ENCODE measurements around the gene ANKRD45.
"Not testable (repeated sequence)": the region's sequence is repeated elsewhere in the genome, so short reads cannot be mapped to it uniquely, and the experiment has no call there.

The ANKRD45 gene

DNA sequence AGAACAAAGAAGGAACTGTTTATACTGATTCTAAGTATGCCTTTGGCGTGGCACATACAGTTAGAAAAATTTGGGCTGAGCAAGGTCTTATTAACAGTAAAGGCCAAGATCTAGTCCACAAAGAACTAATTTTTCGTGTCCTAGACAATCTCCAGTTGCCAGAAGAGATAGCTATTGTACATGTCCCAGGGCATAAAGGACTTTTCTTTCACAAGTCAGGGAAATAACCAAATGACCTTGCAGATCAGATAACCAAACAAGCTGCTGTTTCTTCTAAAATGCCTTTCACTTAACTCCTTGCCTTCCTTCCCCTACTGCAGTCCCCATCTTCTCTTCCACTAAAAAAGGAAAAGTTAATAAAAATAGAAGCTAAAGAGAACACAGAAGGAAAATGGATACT is 30.5 kb downstream of the ANKRD45 start:
- no peak for DNase-seq

DNA sequence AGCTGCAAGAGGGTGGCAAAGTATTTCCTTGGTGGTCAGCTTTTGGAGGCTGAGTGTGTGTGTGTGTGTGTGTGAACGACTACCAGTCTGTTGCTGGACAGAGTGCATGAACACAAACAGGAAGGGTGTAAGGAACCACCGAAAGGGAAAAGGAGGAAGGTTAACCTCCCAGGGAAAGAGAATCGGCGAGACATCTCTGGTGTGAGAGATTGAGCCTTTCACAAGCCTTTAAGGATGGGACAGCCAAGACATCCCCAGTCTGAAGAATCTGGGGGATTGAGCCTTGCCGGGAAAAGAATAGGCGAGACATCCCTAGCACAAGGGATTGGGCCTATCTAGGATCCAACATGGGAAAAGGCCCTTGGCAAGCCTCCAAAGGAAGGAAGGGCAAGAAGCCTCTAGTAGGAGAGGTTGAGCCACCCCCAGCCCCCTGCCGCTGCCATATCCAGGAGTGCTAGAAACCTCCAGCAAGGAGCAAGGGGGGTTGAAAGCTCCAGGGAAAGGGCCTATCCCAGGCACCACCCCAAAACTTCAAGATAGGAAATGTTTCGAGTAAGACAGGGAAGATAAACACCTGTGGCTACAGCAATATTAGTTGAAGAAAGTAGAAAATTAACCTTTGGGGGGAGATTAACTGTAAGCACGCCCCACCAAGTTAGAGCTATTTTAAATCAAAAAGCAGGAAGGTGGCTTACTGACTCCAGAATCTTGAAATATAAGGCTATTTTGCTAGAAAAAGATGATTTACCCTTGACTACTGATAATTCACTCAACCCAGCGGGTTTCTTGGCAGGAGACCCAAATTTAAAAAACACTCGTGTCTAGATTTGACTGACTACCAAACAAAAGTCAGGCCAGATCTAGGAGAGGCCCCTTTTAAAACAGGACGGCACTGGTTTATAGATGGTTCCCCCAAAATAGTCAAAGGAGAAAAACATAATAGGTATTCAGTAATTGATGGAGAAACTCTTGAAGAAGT is 31.3 kb downstream of the ANKRD45 start:
- no peak for DNase-seq

DNA sequence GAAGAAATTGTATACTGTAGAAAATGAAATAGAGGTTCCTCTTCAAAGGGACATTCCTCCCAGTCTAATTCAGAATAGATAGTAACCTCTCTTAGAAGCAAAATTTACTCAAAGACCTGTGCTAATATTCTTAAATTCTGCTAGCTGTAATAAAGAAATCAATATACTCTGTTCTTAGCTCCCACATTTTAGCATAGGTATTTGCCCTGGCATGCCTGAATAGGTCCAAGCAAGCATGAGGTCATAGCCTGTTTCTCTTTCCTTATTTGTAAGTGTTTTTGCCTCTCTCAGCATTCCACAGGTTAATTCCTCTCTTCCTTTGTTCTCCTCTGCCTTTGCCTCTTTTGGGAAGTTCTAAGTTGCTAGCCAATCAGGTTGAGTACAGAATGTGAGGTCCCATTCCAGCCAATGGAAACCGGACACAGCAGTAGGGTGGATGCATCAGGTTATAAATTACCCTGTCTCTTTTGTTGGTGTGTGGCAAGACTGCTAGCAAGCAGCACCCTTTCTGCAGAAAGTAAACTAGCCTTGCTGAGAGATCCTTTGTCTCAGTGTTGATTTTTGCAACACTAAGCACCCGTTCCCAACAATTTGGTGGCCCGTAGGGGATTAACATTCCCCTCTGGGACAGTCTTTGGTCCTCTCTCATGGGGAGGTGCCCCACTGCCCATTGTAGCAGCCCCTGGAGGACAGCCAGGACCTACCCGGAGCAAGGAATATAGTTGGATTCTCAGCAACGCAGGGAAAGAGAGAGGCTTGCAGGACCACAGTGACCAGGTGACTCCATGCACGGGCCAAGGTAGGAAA is 32.2 kb downstream of the ANKRD45 start:
- DNase-seq = not testable (repeated sequence)

DNA sequence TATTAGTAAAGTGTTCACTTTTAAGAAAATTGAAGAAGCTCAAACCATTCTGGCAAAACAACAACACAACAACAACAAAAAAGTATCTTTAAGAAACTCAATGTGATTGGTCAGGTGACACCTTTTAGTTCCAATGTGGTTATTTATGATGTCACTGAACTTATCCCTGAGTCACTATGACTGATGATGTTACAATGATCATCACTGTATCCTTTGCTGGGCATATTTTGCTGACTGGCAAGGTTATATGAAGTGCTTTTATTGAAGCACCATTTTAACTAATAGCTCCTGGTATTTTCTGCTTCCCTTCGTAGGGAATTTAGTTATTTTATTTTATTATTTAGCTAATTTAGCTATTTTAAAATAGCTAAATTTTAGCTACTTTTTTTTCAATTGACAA is 34.5 kb downstream of the ANKRD45 start, which contains the start of gene TEX50:
TEX50 (plus strand) TSS at position 223 of the 400 bp plus-strand sequence. CDS start 184 bp downstream, outside the sequence.
- no peak for DNase-seq

DNA sequence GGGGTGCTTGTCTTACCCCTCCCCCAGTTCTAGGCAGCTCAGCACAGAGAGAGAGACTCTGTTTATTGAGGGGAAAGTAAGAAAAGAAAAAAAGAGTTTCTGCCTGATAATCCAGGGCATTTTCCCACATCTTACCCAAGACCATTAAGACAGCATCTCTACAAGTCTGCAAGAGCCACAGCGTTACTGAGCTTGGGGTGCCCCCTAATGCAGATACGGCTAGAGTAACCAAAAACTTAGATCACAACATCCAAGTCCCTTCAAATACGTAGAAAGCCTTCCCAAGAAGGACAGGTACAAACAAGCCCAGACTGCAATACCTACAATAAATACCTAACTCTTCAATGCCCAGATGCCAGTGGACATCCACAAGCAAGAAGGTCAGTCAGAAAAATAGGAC is 40.8 kb downstream of the ANKRD45 start:
- no peak for DNase-seq

DNA sequence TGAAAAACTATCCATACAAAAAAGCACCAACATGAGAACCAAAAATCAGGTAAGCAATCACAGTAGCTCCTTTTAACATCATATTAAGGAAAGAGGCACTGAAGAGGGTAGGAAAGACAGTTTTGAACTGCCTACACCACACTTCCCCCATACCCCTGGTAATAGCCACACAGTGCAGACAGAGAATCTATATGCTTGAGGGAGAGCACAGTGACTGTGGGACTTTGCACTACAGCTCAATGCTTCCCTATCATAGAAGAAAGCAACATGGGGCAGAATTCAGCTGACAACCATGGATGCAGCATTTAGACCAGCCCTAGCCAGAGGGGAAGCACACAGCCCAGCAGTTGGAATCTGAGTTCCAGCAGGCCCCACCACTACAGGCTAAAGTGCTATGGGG is 42.4 kb downstream of the ANKRD45 start:
- no peak for DNase-seq

DNA sequence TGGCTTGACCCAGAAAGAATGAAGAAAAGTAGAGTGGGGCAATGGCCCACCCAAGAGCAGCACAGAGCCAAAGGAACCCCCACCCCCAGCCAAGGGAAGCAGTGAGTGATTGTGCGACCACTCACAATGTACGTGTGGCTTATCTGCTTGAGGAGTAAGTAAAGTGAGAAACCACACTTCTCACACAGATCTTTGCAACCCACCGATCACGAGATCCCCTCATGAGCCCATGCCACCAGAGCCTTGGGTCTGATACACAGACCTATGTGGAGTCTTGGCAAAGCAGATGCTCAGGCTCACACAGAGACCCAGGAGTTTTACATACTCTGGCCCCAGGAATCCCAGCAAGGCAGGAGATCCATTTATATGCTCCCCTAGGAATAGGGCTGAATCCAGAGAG is 52.8 kb downstream of the ANKRD45 start:
- DNase-seq = no peak

DNA sequence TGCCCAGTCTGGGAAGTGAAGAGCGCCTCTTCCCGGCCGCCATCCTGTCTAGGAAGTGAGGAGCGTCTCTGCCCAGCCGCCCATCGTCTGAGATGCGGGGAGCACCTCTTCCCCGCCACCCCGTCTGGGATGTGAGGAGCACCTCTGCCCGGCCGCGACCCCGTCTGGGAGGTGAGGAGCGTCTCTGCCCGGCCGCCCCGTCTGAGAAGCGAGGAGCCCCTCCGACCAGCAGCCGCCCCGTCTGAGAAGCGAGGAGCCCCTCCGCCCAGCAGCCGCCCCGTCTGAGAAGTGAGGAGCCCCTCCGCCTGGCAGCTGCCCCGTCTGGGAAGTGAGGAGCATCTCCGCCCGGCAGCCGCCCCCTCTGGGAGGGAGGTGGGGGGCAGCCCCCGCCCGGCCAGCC is 56.6 kb downstream of the ANKRD45 start:
- DNase-seq = not testable (repeated sequence)

DNA sequence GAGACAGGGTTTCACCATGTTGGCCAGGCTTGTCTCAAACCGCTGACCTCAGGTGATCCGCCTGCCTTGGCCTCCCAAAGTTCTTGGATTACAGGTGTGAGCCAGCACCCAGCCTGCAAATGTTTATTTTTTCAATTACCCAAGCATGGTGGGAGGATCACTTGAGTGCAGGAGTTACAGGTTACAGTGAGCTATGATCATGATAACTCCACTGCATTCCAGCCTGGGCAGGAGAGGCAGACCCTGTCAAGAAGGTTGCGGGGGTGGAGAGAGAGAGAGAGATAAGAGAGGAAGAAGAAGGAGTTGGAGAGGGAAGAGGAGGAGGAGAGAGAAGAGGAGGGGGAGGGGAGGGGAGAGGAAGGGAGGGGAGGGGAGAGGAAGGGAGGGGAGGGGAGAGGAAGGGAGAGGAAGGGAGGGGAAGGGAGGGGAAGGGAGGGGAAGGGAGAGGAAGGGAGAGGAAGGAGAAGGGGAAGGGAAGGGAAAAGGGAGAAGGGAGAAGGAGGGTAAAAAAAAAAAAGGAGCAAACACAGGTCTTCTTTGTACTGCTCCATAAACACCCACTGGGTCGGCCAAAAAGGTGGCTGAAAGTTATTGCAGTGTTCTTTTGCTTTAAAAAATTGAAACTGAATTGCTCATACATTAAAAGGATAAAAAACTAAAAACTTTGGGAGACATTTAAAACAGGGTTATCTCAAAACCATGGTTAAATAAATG is 61.0 kb downstream of the ANKRD45 start:
- no peak for DNase-seq

DNA sequence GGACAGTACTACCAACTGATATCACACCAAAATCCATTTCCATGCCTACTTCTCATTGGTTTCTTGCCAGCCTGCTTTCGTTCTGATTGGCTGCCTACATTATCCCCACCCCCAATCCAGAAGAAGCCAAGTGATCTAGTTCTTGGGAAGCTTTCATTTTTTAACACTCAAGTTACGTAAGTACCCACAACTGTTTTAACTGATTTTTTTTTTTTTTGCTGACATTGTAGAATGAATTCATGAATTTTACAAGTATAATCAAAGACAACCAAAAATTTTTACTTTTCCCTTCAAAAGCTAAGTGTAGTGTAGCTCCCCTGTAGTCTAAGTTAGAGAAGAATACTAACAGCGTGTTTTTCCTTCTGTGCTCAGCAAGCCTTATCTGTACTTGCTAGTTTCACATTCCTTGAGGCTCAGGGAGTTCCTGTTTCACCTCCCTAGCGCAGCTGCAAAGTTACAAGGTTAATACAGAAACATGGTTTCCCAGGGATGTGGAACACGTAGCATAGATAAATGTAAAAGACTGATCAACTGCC is 66.5 kb downstream of the ANKRD45 start, which contains the start of gene SLC9C2:
SLC9C2 (minus strand) TSS at position 17 of the 536 bp plus-strand sequence. CDS start 1,296 bp downstream, outside the sequence.
- no peak for DNase-seq

DNA sequence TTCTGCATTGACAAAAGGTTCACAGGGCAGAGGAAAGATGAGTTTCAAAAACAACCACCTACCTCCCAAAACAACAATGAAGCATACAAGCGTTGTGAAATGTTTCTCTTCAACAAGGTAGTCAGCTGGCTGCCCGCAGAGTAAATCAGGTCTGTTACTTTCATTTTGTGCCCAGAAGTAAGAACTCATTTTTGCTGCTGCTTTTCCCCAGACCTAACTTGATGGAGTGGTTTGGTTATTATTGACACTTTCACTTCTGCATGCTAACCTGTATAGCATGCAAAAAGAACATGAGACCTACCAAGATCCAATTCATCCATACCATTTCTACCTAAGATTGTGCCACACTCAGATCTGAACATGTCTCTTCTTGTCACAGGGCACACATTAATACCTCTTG is 68.1 kb downstream of the ANKRD45 start:
- no peak for DNase-seq

DNA sequence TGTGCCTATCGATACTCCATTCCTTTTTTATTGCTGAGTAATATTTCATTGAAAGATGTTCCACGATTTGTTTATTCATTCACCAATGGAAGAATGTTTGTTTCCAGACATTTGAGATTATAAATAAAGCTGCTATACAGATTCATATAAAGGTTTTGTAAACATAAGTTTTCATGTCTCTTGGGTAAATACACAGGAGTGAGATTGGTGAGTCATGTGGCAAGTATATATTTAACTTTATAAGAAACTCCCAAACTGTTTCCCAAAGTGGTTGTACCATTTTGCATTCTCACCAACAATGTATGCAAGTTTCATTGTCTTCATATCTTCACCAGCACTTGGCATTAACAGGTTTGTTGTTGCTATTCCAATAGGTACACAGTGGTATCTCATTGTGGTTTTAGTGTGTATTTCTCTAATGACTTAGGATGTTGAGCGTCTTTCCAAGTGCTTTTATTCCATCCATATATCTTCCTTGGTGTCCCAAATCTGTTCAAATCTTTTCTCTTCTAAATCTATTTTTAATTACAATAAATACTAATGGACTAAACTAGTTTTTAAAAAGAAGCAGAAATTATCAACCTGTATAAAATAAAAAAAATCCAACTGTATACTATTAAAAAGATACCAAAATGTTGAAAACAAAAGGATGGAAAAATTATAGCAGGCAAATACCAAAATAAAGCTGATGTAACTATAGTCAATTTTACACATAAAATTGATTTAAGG is 73.4 kb downstream of the ANKRD45 start:
- no peak for DNase-seq

DNA sequence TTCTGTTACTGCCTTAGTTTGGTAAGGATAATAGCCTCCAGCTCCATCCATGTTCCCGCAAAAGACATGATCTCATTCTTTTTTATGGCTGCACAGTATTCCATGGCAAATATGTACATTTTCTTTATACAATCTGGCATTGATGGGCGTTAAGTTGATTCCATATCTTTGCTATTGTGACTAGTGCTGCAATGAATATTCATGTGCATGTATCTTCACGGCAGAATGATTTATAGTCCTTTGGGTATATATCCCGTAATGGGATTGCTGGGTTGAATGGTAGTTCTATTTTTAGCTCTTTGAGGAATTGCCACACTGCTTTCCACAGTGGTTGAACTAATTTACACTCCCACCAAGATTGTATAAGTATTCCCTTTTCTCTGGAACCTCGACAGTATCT is 78.5 kb downstream of the ANKRD45 start:
- DNase-seq = not testable (repeated sequence)

DNA sequence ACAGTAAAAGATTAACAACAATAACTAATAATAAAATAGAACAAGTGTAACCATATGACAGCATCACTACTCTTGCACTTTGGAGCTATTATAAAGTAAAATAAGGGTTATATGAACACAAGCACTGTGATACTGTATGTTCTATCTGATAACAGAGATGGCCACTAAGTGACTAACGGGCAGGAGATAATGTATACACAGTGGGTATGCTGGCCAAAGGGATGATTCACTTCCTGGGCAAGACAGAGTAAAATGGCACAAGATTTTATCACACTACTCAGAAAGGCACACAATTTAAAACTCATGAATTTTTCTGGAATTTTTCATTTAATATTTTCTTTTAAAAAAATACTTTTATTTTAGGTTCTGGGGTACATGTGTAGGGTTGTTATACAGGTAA is 79.1 kb downstream of the ANKRD45 start:
- no peak for DNase-seq

DNA sequence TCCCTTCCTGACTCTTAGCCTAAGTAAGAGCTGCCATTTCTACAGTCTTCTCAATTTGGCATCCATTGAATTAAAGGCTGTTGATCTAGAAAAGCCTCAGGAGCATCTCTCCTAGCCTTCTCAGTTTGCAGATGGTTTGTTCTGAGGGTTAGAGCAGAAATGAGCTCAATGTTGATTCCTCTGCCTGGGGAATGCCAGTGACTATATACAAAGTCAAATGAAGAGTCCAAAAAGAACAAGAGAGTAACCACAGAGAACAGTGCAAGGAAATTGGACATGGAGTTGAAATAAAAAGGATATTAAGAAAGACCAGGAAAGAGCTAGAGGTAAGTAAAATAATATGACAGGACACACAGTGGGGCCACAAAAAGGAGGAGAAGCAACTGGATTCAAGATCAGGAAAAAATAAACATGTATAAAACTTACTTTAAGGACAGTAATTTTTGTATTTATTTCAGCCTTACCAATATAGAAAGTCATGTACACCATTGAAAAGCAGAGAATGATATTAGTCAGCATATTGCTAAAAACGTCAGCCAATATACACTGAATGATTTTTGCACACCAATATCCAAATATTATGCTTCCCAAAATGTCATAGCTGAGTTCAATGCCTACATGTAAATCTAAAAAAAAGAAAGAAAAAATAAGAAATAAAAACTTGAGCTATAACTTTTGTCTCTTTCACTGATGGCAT is 88.1 kb downstream of the ANKRD45 start:
- DNase-seq = no peak

DNA sequence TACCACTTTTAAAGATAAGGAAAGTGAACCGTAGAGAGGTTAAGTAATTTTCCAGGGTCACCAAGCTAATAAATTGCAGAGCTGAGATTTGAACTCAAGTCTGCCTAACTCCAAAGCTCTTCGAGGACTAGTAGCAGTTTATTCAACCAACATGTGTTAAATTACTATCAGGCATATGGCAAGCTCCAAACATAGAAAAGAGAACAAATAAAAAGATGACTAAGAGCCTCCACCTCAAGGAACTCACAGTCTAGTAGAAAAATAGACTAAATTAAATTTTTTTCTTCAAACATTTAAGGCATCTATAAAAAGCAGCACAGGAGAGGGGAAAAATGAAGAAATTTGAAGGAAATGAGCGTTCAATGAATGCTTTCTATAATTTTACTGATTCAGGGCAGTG is 89.0 kb downstream of the ANKRD45 start:
- no peak for DNase-seq

DNA sequence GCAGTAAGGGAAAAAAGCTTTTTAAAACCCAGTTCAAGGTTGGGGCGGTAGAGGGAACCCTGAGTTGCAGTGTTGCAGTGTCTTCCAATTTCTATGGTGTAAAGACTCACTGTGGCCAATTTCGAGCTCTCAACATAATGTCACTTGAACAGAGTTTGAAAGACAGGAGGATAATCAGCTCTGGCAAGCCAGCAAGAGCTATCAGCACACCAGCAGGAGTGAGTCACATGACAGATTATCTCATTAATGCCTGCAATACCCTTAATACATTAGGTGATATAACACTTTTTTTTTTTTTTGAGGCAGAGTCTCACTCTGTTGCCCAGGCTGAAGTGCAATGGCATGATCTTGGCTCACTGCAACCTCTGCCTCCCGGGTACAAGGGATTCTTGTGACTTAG is 89.6 kb downstream of the ANKRD45 start:
- DNase-seq = no peak

DNA sequence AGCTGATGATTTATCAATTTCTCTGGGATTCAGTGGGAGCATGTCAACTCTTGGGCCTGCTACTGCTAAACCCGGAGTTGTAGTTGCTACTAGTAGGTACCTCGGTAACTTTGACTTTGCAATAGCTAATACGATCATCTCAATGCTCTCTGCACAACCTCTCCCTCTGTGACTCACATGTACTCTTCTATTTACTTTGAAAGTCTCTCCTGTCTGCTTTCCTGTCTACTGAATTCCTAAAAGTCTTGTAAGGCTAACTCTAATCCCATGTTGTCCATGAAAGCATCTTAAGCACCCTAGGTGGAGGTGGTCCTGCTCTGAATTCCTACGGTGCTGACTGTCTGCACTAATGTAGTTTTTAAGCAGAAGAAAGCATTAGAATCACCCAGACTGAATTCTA is 96.1 kb downstream of the ANKRD45 start:
- DNase-seq = no peak

DNA sequence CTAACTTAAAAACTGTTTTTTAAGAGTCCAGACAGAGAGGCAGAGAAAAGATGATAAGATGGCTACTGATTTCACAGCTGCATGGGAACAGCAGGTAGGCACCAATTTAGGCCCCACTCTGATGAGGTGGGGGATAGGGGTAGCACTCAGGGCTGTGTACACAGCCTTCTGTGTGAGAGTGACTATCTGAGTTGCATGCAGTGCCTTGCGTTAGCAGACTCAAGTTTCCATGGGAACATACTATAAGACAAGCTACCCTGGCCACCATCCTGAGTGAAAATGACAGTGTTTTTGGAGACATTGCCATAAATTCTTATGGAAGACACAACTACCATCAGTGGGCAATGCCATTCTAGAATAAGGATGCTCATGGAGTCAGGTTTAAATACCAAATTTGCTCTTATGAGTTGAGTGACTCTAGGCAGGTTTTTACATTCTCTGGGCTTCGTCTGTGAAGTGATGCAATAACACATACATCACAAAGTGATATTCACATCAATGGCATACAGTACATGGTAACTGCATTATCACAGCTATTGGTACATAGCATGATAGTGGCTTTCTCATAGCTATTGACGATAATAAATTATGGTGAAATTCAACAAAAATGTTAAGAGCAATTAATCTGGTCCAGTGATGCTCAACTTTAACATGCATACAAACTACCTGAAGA is 97.3 kb downstream of the ANKRD45 start:
- no peak for DNase-seq

DNA sequence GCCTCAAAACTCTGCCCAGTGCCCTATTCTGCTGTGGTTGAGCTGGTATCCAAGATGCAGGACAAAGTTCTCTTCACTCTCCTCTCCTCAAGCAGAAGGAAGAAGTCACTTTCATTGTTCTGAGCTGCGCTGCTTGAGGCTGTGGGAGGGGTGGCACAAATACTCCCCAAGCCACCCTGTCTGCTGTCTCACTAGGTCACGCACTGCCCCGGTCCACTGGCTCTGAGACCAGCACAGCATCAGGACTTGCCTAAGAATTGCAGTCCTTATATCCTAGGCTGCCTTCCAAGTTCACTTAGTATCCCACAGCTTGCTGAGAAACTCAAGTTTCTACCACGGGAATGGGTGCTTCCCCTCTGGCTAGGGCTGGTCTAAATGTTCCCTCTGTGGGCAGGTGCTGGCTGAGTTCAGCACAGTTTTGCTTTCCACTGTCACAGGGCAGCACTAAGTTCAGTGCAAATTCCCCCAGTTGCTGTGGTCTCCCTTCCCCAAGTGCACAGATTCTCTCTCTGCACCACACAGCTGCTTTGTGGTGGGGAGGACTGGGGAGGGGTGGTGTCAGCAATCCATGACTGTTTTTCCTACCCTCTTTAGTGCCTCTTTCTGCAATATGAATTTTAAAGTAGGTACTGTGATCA is 99.2 kb downstream of the ANKRD45 start:
- no peak for DNase-seq
